Sigmoid colon (tissue), 7 donors: ENCODE data around the gene RYR3. TPM values are rescaled to one million over a fixed set of nuclear protein-coding genes. Genes with fewer than 3 reads are reported as not detected.

Source experiments
- DNase-seq: peaks from one replicate; pipeline ENCODE4 v3.0.0-alpha.2; 2019
- H3K27ac ChIP-seq, 4 donors: fragments of 200-600 bp; sonication (generic); one replicate each; pipeline ENCODE4 v1.5.1; 2016 to 2019; ENCODE audit warnings: mild to moderate bottlenecking in 1 of 4
- H3K27me3 ChIP-seq, 3 donors: fragments of 200-600 bp; sonication (generic); one replicate each; pipeline ENCODE4 v1.5.1; 2019; ENCODE audit warnings: mild to moderate bottlenecking in 1 of 3
- H3K36me3 ChIP-seq, 4 donors: fragments of 200-600 bp; sonication (generic); one replicate each; pipeline ENCODE4 v1.5.1; 2016 to 2019
- H3K4me1 ChIP-seq, 4 donors: fragments of 200-600 bp; sonication (generic); one replicate each; pipeline ENCODE4 v1.5.1; 2017 to 2019
- H3K4me3 ChIP-seq, 4 donors: fragments of 200-600 bp; sonication (generic); one replicate each; pipeline ENCODE4 v1.5.1; 2017 to 2019; ENCODE audit warnings: mild to moderate bottlenecking in 2 of 4, moderate library complexity in 1 of 4
- H3K9me3 ChIP-seq, 4 donors: fragments of 200-600 bp in 3 of 4; sonication (generic) in 3 of 4; one replicate each; pipeline versions ENCODE4 v1.5.1 to v1.6.1; 2013 to 2019
- CTCF ChIP-seq, 4 experiments: fragments of 450-650 bp in 3 of 4; fragments of 200-600 bp in 1 of 4; IDR thresholded peaks; one replicate each; pipeline ENCODE4 v1.5.1; 2016 to 2019; ENCODE audit warnings: antibody characterized with exemption in 4 of 4, mild to moderate bottlenecking in 3 of 4, moderate library complexity in 2 of 4
- EP300 ChIP-seq, 4 donors: sonication (generic); formaldehyde crosslinking; IDR thresholded peaks; one replicate each; pipeline ENCODE4 v1.6.1; 2017; ENCODE audit warnings: antibody characterized with exemption in 4 of 4
- POLR2A ChIP-seq, 2 donors: fragments of 450-650 bp; IDR thresholded peaks; one replicate each; pipeline ENCODE4 v1.6.1; 2016; ENCODE audit warnings: antibody characterized with exemption in 2 of 2, mild to moderate bottlenecking in 2 of 2, moderate library complexity in 2 of 2
- POLR2AphosphoS5 ChIP-seq, 4 donors: sonication (generic); formaldehyde crosslinking; IDR thresholded peaks; one replicate each; pipeline ENCODE4 v1.6.1; 2017; ENCODE audit warnings: antibody characterized with exemption in 4 of 4
- WGBS, 2 donors: extraction: QIAGEN DNeasy Blood & Tissue Kit; methylation state at CpG; one replicate each; pipeline ENCODE4 v1.1.7; 2013; 5-methylcytosine and 5-hydroxymethylcytosine counted together
- intact Hi-C: fragments of 100-400 bp; cut with DNase I; formaldehyde crosslinking; loops from one replicate; pipeline ENCODE4 v1.15.1; 2023
- polyA plus RNA-seq, 3 donors: library from polyadenylated mRNA; stranded (reverse); fragments of 200-250 nt; gene quantifications; one replicate each; pipeline ENCODE4 v1.2.3, GENCODE V29; 2013
- total RNA-seq, 4 donors: library from RNA; depleted of rRNA; stranded (reverse); fragments of >200 nt; gene quantifications; one replicate each; pipeline ENCODE4 v1.1.0, GENCODE V29; 2016
- donor health status: healthy with polysubstance abuse.
- donor health status: Bipolar disorder and iron deficiency.
- donor health status: healthy.

The RYR3 gene
- total and polyA plus RNA-seq, 7 donors, result 0.38 to 29.1 (median 10.5) TPM; not detected in 1

DNA sequence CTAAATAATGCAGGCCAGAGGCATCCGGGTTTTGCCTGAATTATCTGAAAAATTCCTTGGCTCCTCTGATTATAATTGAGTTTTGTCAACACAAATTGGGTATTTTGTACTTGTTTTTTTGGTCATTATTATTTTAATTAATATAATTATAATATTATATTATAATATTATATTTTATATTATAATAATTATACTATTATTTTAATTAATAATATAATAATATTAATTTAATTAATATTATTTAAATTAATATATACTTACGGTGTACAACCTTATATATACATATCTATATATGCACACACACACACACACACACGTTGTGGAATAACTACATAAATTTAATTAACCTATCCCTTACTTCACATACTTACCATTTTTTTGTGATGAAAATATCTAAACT is 73.5 kb downstream of the RYR3 start:
- TF ChIP-seq POLR2AphosphoS5 (IDR thresholded peaks at IDR 0.05), result no peak
- TF ChIP-seq EP300 (IDR thresholded peaks at IDR 0.05), result no peak
- TF ChIP-seq CTCF (IDR thresholded peaks at IDR 0.05), result no peak
- no peak for TF ChIP-seq POLR2A (IDR thresholded peaks at IDR 0.05)
- Histone ChIP-seq H3K9me3 (no peaks in the 10 kb centered on the region), H3K36me3 (no peaks in the 10 kb centered on the region), H3K27me3 (no peaks in the 10 kb centered on the region), H3K4me3 (no peak overlapping the region), H3K4me1 (no peaks in the 10 kb centered on the region), H3K27ac (no peak overlapping the region)
- no peak for DNase-seq
- WGBS, 2 donors, result 79 to 85% methylated on average over 3 of the region's 3 CpGs
- intact Hi-C loops, result no loop called here

DNA sequence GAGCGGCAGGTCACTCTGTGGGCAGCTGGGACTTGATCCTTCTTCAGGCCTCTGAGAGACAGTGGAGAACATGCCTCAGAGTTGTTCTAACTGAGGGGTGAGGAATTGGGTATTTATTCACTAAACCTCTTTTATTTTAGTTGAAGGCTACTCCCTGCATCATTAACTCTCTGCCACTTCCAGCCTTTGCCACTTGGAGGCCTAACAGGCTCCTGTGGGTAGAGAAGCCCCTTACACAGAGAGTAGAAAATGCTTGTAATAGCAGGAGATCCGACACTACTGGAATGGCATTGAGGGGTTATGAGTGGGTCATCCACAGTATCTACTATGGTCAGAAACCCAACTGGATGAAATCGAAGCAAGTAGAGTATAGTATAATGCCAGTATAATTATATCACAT is 81.7 kb downstream of the RYR3 start:
- Histone ChIP-seq H3K36me3 (no peaks in the 10 kb centered on the region), H3K4me3 (no peak overlapping the region), H3K4me1 (peaks cover 0 to 6% (median 0%) of the 10 kb centered on the region in 4 donors), H3K27me3 (no peaks in the 10 kb centered on the region), H3K9me3 (no peaks in the 10 kb centered on the region), H3K27ac (no peak overlapping the region)
- intact Hi-C loops, result no loop called here
- no peak for DNase-seq
- no peak for TF ChIP-seq POLR2A (IDR thresholded peaks at IDR 0.05)
- WGBS, 2 donors, result 89 to 91% methylated on average over 3 of the region's 3 CpGs

- DNase-seq, result no peak
- H3K27ac ChIP-seq, result no peak overlapping the region
- TF ChIP-seq EP300 (IDR thresholded peaks at IDR 0.05) (no peak), POLR2A (IDR thresholded peaks at IDR 0.05) (no peak), CTCF (IDR thresholded peaks at IDR 0.05) (no peak), POLR2AphosphoS5 (IDR thresholded peaks at IDR 0.05) (no peak)
- H3K4me3 ChIP-seq, result no peak overlapping the region
- peaks cover 0 to 6% (median 0%) of the 10 kb centered on the region in 4 donors for H3K4me1 ChIP-seq
- intact Hi-C loops, result no loop called here
- H3K9me3 ChIP-seq, result no peaks in the 10 kb centered on the region
- no peaks in the 10 kb centered on the region for H3K36me3 ChIP-seq
- 75 to 82% methylated on average over 6 of the region's 6 CpGs for WGBS, 2 donors
- no peaks in the 10 kb centered on the region for H3K27me3 ChIP-seq
Measured at GRCh38 chr15:33393546-33393945, 82.8 kb downstream of the RYR3 start.

DNA sequence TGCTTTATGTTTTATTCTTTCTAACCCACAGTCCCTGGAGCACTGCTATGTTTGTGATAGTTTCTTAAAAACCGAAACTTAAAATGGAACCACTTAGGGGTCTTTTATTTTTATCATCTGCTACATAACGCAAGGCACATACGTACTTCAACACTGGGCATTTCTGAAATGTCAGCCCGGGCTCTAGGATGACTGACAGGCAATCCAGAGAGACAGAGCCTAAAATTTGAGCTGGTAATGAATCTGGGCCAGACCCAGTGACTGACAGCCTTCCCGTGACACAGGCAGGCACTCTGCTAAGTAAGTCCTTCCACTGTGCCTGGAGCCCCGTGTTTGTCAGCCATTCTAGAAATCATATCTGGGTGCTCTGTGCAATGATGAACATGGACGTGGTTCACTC is 84.6 kb downstream of the RYR3 start:
- no peaks in the 10 kb centered on the region for H3K36me3 ChIP-seq
- H3K4me1 ChIP-seq, result peaks cover 0 to 6% (median 0%) of the 10 kb centered on the region in 4 donors
- no peaks in the 10 kb centered on the region for H3K9me3 ChIP-seq
- 77 to 87% methylated on average over 7 of the region's 7 CpGs for WGBS, 2 donors
- no peak overlapping the region for H3K4me3 ChIP-seq
- H3K27me3 ChIP-seq, result no peaks in the 10 kb centered on the region
- no peak for DNase-seq
- intact Hi-C loops, result no loop called here
- TF ChIP-seq EP300 (IDR thresholded peaks at IDR 0.05) (no peak), POLR2AphosphoS5 (IDR thresholded peaks at IDR 0.05) (no peak), CTCF (IDR thresholded peaks at IDR 0.05) (no peak), POLR2A (IDR thresholded peaks at IDR 0.05) (no peak)
- H3K27ac ChIP-seq, result no peak overlapping the region

GRCh38 chr15:33395846-33396245 is 85.1 kb downstream of the RYR3 start:
- no peaks in the 10 kb centered on the region for H3K36me3 ChIP-seq
- intact Hi-C loops, result no loop called here
- peaks cover 0 to 6% (median 0%) of the 10 kb centered on the region in 4 donors for H3K4me1 ChIP-seq
- no peak overlapping the region for H3K4me3 ChIP-seq
- H3K9me3 ChIP-seq, result no peaks in the 10 kb centered on the region
- WGBS, 2 donors, result 83 to 89% methylated on average over 7 of the region's 7 CpGs
- H3K27ac ChIP-seq, result no peak overlapping the region
- TF ChIP-seq POLR2AphosphoS5 (IDR thresholded peaks at IDR 0.05), result no peak
- no peak for TF ChIP-seq POLR2A (IDR thresholded peaks at IDR 0.05)
- TF ChIP-seq CTCF (IDR thresholded peaks at IDR 0.05), result no peak
- TF ChIP-seq EP300 (IDR thresholded peaks at IDR 0.05), result no peak
- no peak for DNase-seq
- H3K27me3 ChIP-seq, result no peaks in the 10 kb centered on the region
